ENCODE measurements around the gene ONECUT3. TPM values are rescaled to one million over a fixed set of nuclear protein-coding genes. Genes with fewer than 3 reads are reported as not detected.

Gene ONECUT3
- 0.01 to 0.02 TPM (median 0.02 TPM) in 3 of 5 replicates, not detected in the others for total RNA-seq (2022; extraction: Qiagen RNA extraction)

GRCh38 chr19:1752757-1753728 is at the start of gene ONECUT3:
Gene ONECUT3 (plus strand): TSS chr19:1753506. CDS start chr19:1753663, 157 bp downstream.

GRCh38 chr19:1811942-1812425 is 58.7 kb downstream of the ONECUT3 start, which contains the start of gene ATP8B3:
Gene ATP8B3 (minus strand): TSS chr19:1812276. CDS start chr19:1811736, 540 bp downstream.

Other genes starting within 250 kb of the ONECUT3 start
- 2.8 to 4.2 TPM (median 3.3 TPM) in 5 replicates for gene ADAMTSL5, start 240.5 kb upstream of the ONECUT3 start, total RNA-seq (2022; extraction: Qiagen RNA extraction)
- 0.03 TPM in 1 of 5 replicates, not detected in the others for gene PLK5, start 229.4 kb upstream of the ONECUT3 start, total RNA-seq (2022; extraction: Qiagen RNA extraction)
- gene MEX3D, start 185.2 kb upstream of the ONECUT3 start, total RNA-seq (2022; extraction: Qiagen RNA extraction): 6.8 to 12.2 TPM (median 11.9 TPM) in 5 replicates
- gene MBD3, start 160.6 kb upstream of the ONECUT3 start, total RNA-seq (2022; extraction: Qiagen RNA extraction): 32.0 to 53.1 TPM (median 46.2 TPM) in 5 replicates
- 80.7 to 191 TPM (median 167 TPM) in 5 replicates for gene UQCR11, start 148.0 kb upstream of the ONECUT3 start, total RNA-seq (2022; extraction: Qiagen RNA extraction)
- gene TCF3, start 100.9 kb upstream of the ONECUT3 start, total RNA-seq (2022; extraction: Qiagen RNA extraction): 51.1 to 71.0 TPM (median 65.6 TPM) in 5 replicates
- gene ATP8B3, start 58.8 kb downstream of the ONECUT3 start, total RNA-seq (2022; extraction: Qiagen RNA extraction): 1.9 to 3.7 TPM (median 3.1 TPM) in 5 replicates
- gene REXO1, start 95.0 kb downstream of the ONECUT3 start, total RNA-seq (2022; extraction: Qiagen RNA extraction): 15.3 to 21.2 TPM (median 18.9 TPM) in 5 replicates
- gene KLF16, start 110.1 kb downstream of the ONECUT3 start, total RNA-seq (2022; extraction: Qiagen RNA extraction): 18.2 to 33.0 TPM (median 30.7 TPM) in 5 replicates
- 20.2 to 40.3 TPM (median 37.9 TPM) in 5 replicates for gene ABHD17A, start 132.0 kb downstream of the ONECUT3 start, total RNA-seq (2022; extraction: Qiagen RNA extraction)
- gene ADAT3, start 151.9 kb downstream of the ONECUT3 start, total RNA-seq (2022; extraction: Qiagen RNA extraction): 2.1 to 6.7 TPM (median 5.2 TPM) in 5 replicates
- 48.6 to 80.5 TPM (median 50.9 TPM) in 5 replicates for gene SCAMP4, start 151.9 kb downstream of the ONECUT3 start, total RNA-seq (2022; extraction: Qiagen RNA extraction)
- 33.7 to 51.8 TPM (median 47.3 TPM) in 5 replicates for gene CSNK1G2, start 187.7 kb downstream of the ONECUT3 start, total RNA-seq (2022; extraction: Qiagen RNA extraction)

Measured in A549 treated with AZD2906 at 1 μM for 4 hours (cell line).